Kidney epithelial cell (primary cell): ENCODE results near the gene RNF34. TPM values are rescaled to one million over a fixed set of nuclear protein-coding genes. Genes with fewer than 3 reads are reported as not detected.
"Not testable (repeated sequence)": the region's sequence is repeated elsewhere in the genome, so short reads cannot be mapped to it uniquely, and the experiment has no call there.

Experiments used
- DNase-seq: peaks from one replicate; pipeline ENCODE4 v3.0.0-alpha.2; 2010; ENCODE audit warnings: low read depth
- H3K27me3 ChIP-seq: 2 replicates; pipeline ENCODE4 v1.6.0; 2011; ENCODE audit warnings: low read length; ENCODE audit not compliant: control insufficient read depth, insufficient read depth
- H3K36me3 ChIP-seq: 2 replicates; pipeline ENCODE4 v1.5.1; 2011; ENCODE audit warnings: low read length; ENCODE audit not compliant: control insufficient read depth, insufficient read depth
- H3K4me3 ChIP-seq: 2 replicates; pipeline ENCODE4 v1.5.1; 2011; ENCODE audit warnings: low read depth, mild to moderate bottlenecking, control low read depth, low read length
- total RNA-seq: library from RNA; depleted of rRNA; stranded (reverse); fragments of >200 nt; gene quantifications from 2 replicates; pipeline ENCODE4 v1.2.3, GENCODE V29; 2015
- TF ChIP-seq, protein P1 (sequence below): IDR thresholded peaks from 2 replicates; pipeline ENCODE4 v1.5.1; 2011; ENCODE audit warnings: mild to moderate bottlenecking, moderate library complexity, low read length, control low read depth, inconsistent platforms; ENCODE audit not compliant: insufficient read depth, poor library complexity, severe bottlenecking

The RNF34 gene
- total RNA-seq, 1 donor from 2014 or later: 45.3 TPM

DNA sequence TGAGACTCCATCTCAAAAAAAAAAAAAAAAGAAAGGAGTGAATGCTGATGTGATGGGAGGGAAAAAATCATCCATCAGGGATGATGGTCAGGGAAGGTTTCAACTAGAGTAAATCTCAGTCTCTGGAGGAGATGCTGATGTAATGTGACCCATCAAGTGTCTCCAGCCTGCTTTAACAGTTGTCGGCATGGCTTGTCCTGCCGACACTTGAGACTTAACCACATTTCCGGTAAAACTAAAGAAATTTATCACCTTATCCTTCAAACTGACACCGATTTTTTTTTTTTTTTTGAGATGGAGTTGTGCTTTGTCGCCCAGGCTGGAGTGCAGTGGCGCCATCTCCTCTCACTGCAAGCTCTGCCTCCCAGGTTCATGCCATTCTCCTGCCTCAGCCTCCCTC, 26.2 kb upstream of the RNF34 start:
- H3K36me3 ChIP-seq: no peaks in the 10 kb centered on the region
- TF ChIP-seq, protein P1, sequence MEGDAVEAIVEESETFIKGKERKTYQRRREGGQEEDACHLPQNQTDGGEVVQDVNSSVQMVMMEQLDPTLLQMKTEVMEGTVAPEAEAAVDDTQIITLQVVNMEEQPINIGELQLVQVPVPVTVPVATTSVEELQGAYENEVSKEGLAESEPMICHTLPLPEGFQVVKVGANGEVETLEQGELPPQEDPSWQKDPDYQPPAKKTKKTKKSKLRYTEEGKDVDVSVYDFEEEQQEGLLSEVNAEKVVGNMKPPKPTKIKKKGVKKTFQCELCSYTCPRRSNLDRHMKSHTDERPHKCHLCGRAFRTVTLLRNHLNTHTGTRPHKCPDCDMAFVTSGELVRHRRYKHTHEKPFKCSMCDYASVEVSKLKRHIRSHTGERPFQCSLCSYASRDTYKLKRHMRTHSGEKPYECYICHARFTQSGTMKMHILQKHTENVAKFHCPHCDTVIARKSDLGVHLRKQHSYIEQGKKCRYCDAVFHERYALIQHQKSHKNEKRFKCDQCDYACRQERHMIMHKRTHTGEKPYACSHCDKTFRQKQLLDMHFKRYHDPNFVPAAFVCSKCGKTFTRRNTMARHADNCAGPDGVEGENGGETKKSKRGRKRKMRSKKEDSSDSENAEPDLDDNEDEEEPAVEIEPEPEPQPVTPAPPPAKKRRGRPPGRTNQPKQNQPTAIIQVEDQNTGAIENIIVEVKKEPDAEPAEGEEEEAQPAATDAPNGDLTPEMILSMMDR: no peak

DNA sequence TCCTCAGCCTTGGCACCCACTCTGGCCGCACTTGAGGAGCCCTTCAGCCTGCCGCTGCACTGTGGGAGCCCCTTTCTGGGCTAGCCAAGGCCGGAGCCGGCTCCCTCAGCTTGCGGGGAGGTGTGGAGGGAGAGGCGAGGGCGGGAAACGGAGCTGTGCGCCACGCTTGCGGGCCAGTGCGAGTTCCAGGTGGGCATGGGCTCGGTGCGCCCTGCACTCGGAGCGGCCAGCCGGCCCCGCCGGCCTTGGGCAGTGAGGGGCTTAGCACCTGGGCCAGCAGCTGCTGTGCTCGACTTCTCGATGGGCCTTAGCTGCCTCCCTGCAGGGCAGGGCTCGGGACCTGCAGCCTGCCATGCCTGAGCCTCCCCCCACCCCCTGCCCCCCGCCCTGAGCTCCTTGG, 25.6 kb upstream of the RNF34 start:
- H3K36me3 ChIP-seq: not testable (repeated sequence)

More for the DNA sequence above, 26.2 kb upstream of the RNF34 start:
- DNase-seq: no peak
- H3K27me3 ChIP-seq: no peaks in the 10 kb centered on the region
- H3K4me3 ChIP-seq: no peak overlapping the region

DNA sequence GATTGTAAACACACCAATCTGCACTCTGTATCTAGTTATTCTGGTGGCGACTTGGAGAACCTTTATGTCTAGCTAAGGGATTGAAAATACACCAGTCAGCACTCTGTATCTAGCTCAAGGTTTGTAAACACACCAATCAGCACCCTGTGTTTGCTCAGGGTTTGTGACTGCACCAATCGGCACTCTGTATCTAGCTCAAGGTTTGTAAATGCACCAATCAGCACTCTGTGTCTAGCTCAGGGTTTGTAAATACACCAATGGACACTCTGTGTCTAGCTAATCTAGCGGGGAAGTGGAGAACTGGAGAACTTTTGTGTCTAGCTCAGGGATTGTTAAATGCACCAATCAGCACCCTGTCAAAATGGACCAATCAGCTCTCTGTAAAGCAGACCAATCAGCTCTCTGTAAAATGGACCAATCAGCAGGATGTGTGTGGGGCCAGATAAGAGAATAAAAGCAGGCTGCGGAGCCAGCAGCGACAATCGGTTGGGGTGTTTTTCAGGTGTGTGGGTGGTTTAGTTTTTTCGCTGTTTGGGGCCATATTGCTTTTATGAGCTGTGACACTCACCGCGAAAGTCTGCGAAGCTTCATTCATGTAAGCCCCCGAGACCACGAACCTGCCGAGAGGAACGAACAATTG, 24.9 kb upstream of the RNF34 start:
- not testable (repeated sequence) for DNase-seq, H3K4me3 ChIP-seq, H3K36me3 ChIP-seq, H3K27me3 ChIP-seq

More for the DNA sequence above, 25.6 kb upstream of the RNF34 start:
- DNase-seq, H3K27me3 ChIP-seq, H3K4me3 ChIP-seq: not testable (repeated sequence)

DNA sequence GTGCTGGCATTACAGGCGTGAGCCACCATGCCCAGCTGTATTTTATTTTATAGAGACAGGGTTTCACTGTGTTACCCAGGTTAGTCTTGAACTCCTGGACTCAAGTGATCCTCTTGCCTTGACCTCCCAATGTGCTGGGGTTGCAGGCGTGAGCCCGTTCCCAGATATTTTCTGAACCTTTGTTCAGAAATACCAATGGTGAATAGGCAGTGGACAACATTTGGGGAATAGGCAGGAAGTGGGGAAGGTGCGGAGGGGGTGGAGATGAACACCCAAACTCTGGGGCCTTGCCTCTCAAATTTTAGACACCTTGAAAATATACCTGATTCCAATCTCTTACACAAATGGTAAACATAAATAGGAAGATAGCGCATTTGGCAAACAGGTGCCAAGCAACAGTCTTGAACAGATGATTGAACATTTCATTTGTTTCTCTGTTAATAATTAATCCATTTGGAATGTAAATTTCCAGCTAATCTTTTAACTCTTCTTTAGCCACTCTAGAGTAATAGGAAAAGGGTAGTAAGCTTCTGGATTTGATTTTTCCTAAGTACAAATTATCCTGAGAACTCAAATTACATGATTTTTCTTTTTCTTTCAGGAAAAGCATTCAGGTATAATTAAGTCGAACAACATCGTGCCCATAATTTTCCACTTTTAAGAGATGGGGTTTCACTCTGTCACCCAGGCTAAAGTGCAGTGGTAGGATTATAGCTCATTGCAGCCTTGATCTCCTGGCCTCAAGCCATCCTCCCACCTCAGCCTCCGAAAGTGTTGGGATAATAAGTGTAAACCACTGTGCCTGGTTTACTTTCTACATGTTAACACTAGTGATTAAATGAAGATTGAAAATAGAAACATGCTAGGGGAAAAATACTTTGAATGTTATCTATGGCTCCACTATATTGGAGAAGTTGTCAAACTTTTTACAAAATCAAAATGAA, 22.9 kb upstream of the RNF34 start:
- DNase-seq: no peak
- H3K4me3 ChIP-seq: no peak overlapping the region
- no peaks in the 10 kb centered on the region for H3K27me3 ChIP-seq
- H3K36me3 ChIP-seq: no peaks in the 10 kb centered on the region
- TF ChIP-seq, protein P1: no peak

DNA sequence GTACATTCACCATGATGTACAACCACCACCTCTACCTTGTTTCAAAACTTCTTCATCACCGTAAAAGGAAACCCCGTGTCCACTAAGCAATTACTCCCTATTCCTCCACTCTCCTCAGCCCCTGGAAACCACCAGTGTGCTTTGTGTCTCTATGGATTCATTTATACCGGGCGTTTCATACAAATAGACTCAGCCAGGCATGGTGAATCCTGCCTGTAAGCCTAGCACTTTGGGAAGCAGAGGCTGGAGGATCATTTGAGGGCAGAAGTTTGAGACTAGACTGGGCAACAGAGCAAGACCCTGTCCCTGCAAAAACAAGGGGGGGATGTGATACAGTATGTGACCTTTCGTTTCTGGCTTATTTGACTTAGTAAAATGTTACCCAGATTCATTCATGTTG, 21.2 kb upstream of the RNF34 start:
- Histone ChIP-seq H3K4me3 (no peak overlapping the region), H3K27me3 (no peaks in the 10 kb centered on the region), H3K36me3 (no peaks in the 10 kb centered on the region)
- no peak for DNase-seq
- TF ChIP-seq, protein P1: no peak

DNA sequence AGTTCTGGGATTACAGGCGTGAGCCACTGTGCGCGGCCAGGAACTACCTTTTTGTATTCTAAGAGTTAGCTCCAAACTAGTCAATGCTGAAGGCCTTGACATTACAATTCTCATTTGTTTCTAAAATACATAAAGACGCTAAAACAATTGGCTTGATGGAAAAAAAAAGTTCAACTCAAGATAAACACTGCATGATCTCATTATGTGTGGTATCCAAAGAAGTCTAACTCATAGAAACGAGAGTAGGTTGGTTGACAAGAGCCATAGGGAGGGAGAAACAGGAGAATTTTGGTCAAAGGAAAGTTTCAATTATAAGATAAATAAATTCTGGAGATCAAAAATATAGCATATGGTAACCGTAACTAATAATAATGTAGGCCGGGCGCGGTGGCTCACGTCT, 20.0 kb upstream of the RNF34 start:
- TF ChIP-seq, protein P1: no peak
- Histone ChIP-seq H3K4me3 (no peak overlapping the region), H3K36me3 (no peaks in the 10 kb centered on the region), H3K27me3 (no peaks in the 10 kb centered on the region)
- DNase-seq: no peak

DNA sequence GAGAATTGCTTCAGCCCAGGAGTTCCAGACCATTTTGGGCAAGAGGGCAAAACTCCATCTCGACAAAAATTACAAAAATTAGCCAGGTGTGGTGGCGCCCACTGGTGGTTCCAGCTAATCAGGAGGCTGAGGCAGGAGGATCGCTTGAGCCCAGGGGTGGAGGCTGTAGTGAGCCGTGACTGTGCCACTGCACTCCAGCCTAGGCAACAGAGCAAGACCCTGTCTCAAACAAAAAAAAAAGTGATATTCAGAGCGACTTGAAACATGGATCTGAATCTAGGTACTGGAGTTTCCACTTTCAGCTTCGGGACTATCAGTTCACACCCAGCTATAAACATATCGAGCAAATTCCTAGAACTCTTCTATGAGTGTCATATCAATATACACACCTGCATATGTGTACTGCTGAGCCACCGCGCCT, 16.3 kb upstream of the RNF34 start:
- Histone ChIP-seq H3K27me3 (no peaks in the 10 kb centered on the region), H3K36me3 (no peaks in the 10 kb centered on the region), H3K4me3 (no peak overlapping the region)
- TF ChIP-seq, protein P1: no peak
- DNase-seq: no peak

DNA sequence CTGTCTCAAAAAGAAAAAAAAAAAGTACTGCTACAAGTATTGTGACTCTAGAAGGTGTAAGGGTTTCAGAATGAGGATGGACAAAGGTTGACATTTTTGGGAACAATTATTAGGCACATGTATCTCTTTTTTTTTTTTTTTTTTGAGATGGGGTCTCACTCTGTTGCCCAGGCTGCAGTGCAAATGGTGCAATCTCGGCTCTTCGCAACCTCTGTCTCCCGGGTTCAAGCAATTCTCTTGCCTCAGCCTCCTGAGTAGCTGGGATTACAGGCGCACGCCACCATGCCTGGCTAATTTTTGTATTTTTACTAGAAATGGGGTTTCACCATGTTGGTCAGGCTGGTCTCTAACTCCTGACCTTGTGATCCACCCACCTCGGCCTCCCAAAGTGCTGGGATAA, 15.0 kb upstream of the RNF34 start:
- not testable (repeated sequence) for H3K36me3 ChIP-seq, H3K27me3 ChIP-seq, DNase-seq, H3K4me3 ChIP-seq
